NCI-H1048 (cell line): ENCODE measurements around the gene B3GNT3.

ENCODE experiments used
- DNase-seq: peaks from one replicate; lab custom pipeline; 2025; lab: John Stamatoyannopoulos, UW

Gene B3GNT3

GRCh38 chr19:17794731-17795494 lies at the start of gene B3GNT3:
Gene B3GNT3 (plus strand): TSS chr19:17795138. CDS start chr19:17807808, 12,670 bp downstream.
- DNase-seq, result no peak

GRCh38 chr19:17747205-17748098 lies 47.5 kb upstream of the B3GNT3 start:
- DNase-seq, result peak; percentile 87

- DNase-seq, result no peak
Observed at GRCh38 chr19:17748884-17749638, 45.9 kb upstream of the B3GNT3 start.

- DNase-seq, result no peak
Observed at GRCh38 chr19:17749912-17750317, 45.0 kb upstream of the B3GNT3 start.

GRCh38 chr19:17751103-17751911 lies 43.6 kb upstream of the B3GNT3 start, which contains the start of gene FCHO1:
Gene FCHO1 (plus strand): TSS chr19:17751477. CDS start chr19:17755165, 3,688 bp downstream.
- no peak for DNase-seq

GRCh38 chr19:17751912-17752273 lies 43.0 kb upstream of the B3GNT3 start:
- DNase-seq, result no peak

- DNase-seq, result no peak
Observed at GRCh38 chr19:17752865-17753639, 41.9 kb upstream of the B3GNT3 start.

GRCh38 chr19:17753976-17754375 lies 41.0 kb upstream of the B3GNT3 start:
- no peak for DNase-seq

- no peak for DNase-seq
Observed at GRCh38 chr19:17754634-17755442, 40.1 kb upstream of the B3GNT3 start.

- no peak for DNase-seq
Observed at GRCh38 chr19:17755443-17755890, 39.5 kb upstream of the B3GNT3 start.

GRCh38 chr19:17755977-17756670 lies 38.8 kb upstream of the B3GNT3 start:
- no peak for DNase-seq

- no peak for DNase-seq
Observed at GRCh38 chr19:17757125-17757524, 37.8 kb upstream of the B3GNT3 start.

- no peak for DNase-seq
Observed at GRCh38 chr19:17758515-17758914, 36.4 kb upstream of the B3GNT3 start.

- DNase-seq, result no peak
Observed at GRCh38 chr19:17761148-17761547, 33.8 kb upstream of the B3GNT3 start.

GRCh38 chr19:17762505-17763229 lies 32.3 kb upstream of the B3GNT3 start:
- peak; percentile 19 for DNase-seq

- DNase-seq, result no peak
Observed at GRCh38 chr19:17764348-17764747, 30.6 kb upstream of the B3GNT3 start.

GRCh38 chr19:17765069-17765618 lies 29.8 kb upstream of the B3GNT3 start:
- no peak for DNase-seq

- peak; percentile 73 for DNase-seq
Observed at GRCh38 chr19:17766543-17767131, 28.3 kb upstream of the B3GNT3 start.
